SU-DHL-6 (cell line): ENCODE measurements around the gene KIAA0825.

Source experiments
- H2AFZ ChIP-seq: fragments of 200-600 bp; sonication (generic); 2 replicates; pipeline ENCODE4 v1.6.1; 2014; ENCODE audit warnings: low read depth, mild to moderate bottlenecking, moderate library complexity, mixed read lengths, antibody characterized with exemption, low read length; ENCODE audit not compliant: severe bottlenecking
- H3F3A ChIP-seq: fragments of 200-600 bp; shearing (Covaris generic); 2 replicates; pipeline ENCODE4 v1.6.0; 2016; ENCODE audit warnings: antibody characterized with exemption, mild to moderate bottlenecking; ENCODE audit not compliant: insufficient read depth
- H3K27ac ChIP-seq: fragments of 200-600 bp; sonication (generic); 2 replicates; pipeline ENCODE4 v1.5.1; 2016; ENCODE audit warnings: low read depth, mild to moderate bottlenecking, low read length, moderate library complexity, mixed read lengths
- H3K27me3 ChIP-seq: fragments of 200-600 bp; sonication (generic), shearing (Covaris generic); 2 replicates; pipeline ENCODE4 v1.6.0; 2014; ENCODE audit warnings: mild to moderate bottlenecking, low read length
- H3K36me3 ChIP-seq: fragments of 200-600 bp; sonication (generic); 2 replicates; pipeline ENCODE4 v1.6.1; 2014; ENCODE audit warnings: mild to moderate bottlenecking, low read length, mixed read lengths
- H3K4me2 ChIP-seq: fragments of 300-600, 200-600 bp; shearing (Covaris generic), sonication (generic); 2 replicates; pipeline ENCODE4 v1.6.0; 2014; ENCODE audit warnings: low read length, low read depth, mild to moderate bottlenecking; ENCODE audit not compliant: poor library complexity, severe bottlenecking
- H3K4me3 ChIP-seq: fragments of 200-600 bp; sonication (generic); 2 replicates; pipeline ENCODE4 v1.5.1; 2014; ENCODE audit warnings: antibody characterized with exemption, low read length, mild to moderate bottlenecking, mixed read lengths; ENCODE audit not compliant: insufficient read depth, poor library complexity, severe bottlenecking
- H3K79me2 ChIP-seq: fragments of 200-600 bp; sonication (generic); 2 replicates; pipeline ENCODE4 v1.6.1; 2014; ENCODE audit warnings: mild to moderate bottlenecking, low read length, moderate library complexity; ENCODE audit not compliant: insufficient read depth
- H3K9ac ChIP-seq: fragments of 200-600 bp; sonication (generic); 2 replicates; pipeline ENCODE4 v1.7.0; 2014; ENCODE audit warnings: mild to moderate bottlenecking, low read length
- H3K9me2 ChIP-seq: fragments of 200-600 bp; sonication (generic); replicated peaks from 2 replicates; pipeline ENCODE4 v1.6.1; 2014; ENCODE audit warnings: low read length; ENCODE audit not compliant: insufficient read depth
- H3K9me3 ChIP-seq: fragments of 200-600 bp; sonication (generic); 2 replicates; pipeline ENCODE4 v1.6.1; 2014; ENCODE audit warnings: low read length, mixed read lengths; ENCODE audit not compliant: insufficient read depth
- H4K20me1 ChIP-seq: fragments of 200-600 bp; sonication (generic); 2 replicates; pipeline ENCODE4 v1.6.1; 2014; ENCODE audit warnings: low read depth, mild to moderate bottlenecking, antibody characterized with exemption, low read length, moderate library complexity, mixed read lengths
- EZH2phosphoT487 ChIP-seq: fragments of 200-600 bp; sonication (generic), shearing (Covaris generic); conservative IDR thresholded peaks from 2 replicates; pipeline ENCODE4 v1.6.1; 2018; ENCODE audit warnings: mild to moderate bottlenecking, antibody characterized with exemption, low read length, moderate library complexity, mixed read lengths
- TF ChIP-seq, protein P1 (sequence below): fragments of 200-600 bp; sonication (generic); IDR thresholded peaks from one replicate; pipeline ENCODE4 v1.5.1; 2017; ENCODE audit warnings: antibody characterized with exemption, mild to moderate bottlenecking, low read length, moderate library complexity; ENCODE audit not compliant: insufficient read depth, poor library complexity, severe bottlenecking

Gene KIAA0825

GRCh38 chr5:94524841-94525697 is 93.3 kb downstream of the KIAA0825 start:
- Histone ChIP-seq H3K4me3 (no peak overlapping the region), H3K36me3 (no peaks in the 10 kb centered on the region), H3K4me2 (no peak overlapping the region), H3K27ac (no peak overlapping the region), H3F3A (0 out of 2 replicates have a peak, but pooled peaks cover under 1% of the 10 kb centered on the region), H3K79me2 (no peaks in the 10 kb centered on the region), H3K9me2 (no peaks in the 10 kb centered on the region), H2AFZ (no peak overlapping the region), H3K27me3 (no peaks in the 10 kb centered on the region), H3K9ac (no peak overlapping the region), H3K9me3 (no peaks in the 10 kb centered on the region), H4K20me1 (no peaks in the 10 kb centered on the region; the same call in 1 of the 2 replicates)
- TF ChIP-seq, protein P1, sequence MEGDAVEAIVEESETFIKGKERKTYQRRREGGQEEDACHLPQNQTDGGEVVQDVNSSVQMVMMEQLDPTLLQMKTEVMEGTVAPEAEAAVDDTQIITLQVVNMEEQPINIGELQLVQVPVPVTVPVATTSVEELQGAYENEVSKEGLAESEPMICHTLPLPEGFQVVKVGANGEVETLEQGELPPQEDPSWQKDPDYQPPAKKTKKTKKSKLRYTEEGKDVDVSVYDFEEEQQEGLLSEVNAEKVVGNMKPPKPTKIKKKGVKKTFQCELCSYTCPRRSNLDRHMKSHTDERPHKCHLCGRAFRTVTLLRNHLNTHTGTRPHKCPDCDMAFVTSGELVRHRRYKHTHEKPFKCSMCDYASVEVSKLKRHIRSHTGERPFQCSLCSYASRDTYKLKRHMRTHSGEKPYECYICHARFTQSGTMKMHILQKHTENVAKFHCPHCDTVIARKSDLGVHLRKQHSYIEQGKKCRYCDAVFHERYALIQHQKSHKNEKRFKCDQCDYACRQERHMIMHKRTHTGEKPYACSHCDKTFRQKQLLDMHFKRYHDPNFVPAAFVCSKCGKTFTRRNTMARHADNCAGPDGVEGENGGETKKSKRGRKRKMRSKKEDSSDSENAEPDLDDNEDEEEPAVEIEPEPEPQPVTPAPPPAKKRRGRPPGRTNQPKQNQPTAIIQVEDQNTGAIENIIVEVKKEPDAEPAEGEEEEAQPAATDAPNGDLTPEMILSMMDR: peak; percentile 64
- TF ChIP-seq EZH2phosphoT487: no peak

- Histone ChIP-seq H3F3A (0 out of 2 replicates have a peak, but pooled peaks cover 4% of the 10 kb centered on the region), H3K27me3 (no peaks in the 10 kb centered on the region), H3K4me2 (no peak overlapping the region), H3K9ac (no peak overlapping the region), H2AFZ (no peak overlapping the region), H3K4me3 (no peak overlapping the region), H3K36me3 (no peaks in the 10 kb centered on the region), H3K79me2 (no peaks in the 10 kb centered on the region), H3K9me2 (no peaks in the 10 kb centered on the region), H4K20me1 (no peaks in the 10 kb centered on the region; the same call in 1 of the 2 replicates), H3K27ac (no peak overlapping the region), H3K9me3 (no peaks in the 10 kb centered on the region)
- TF ChIP-seq, protein P1: no peak
- TF ChIP-seq EZH2phosphoT487: no peak
These were observed 95.4 kb downstream of the KIAA0825 start for GRCh38 chr5:94523018-94523417.

GRCh38 chr5:94522117-94522516 is 96.3 kb downstream of the KIAA0825 start:
- Histone ChIP-seq H3K36me3 (no peaks in the 10 kb centered on the region), H3K27me3 (no peaks in the 10 kb centered on the region), H3K9me2 (no peaks in the 10 kb centered on the region), H3F3A (0 out of 2 replicates have a peak, but pooled peaks cover 4% of the 10 kb centered on the region), H3K4me2 (no peak overlapping the region), H3K27ac (no peak overlapping the region), H2AFZ (no peak overlapping the region), H4K20me1 (no peaks in the 10 kb centered on the region; the same call in 1 of the 2 replicates), H3K9ac (no peak overlapping the region), H3K4me3 (no peak overlapping the region), H3K79me2 (no peaks in the 10 kb centered on the region), H3K9me3 (no peaks in the 10 kb centered on the region)
- no peak for TF ChIP-seq EZH2phosphoT487
- TF ChIP-seq, protein P1: no peak
